Measurements from ENCODE around the gene PTP4A2.
A peak's percentile ranks its signal among the peaks of the same experiment; 100 is the strongest.
"Not testable (repeated sequence)": the region's sequence is repeated elsewhere in the genome, so short reads cannot be mapped to it uniquely, and the experiment has no call there.

PTP4A2 gene

DNA sequence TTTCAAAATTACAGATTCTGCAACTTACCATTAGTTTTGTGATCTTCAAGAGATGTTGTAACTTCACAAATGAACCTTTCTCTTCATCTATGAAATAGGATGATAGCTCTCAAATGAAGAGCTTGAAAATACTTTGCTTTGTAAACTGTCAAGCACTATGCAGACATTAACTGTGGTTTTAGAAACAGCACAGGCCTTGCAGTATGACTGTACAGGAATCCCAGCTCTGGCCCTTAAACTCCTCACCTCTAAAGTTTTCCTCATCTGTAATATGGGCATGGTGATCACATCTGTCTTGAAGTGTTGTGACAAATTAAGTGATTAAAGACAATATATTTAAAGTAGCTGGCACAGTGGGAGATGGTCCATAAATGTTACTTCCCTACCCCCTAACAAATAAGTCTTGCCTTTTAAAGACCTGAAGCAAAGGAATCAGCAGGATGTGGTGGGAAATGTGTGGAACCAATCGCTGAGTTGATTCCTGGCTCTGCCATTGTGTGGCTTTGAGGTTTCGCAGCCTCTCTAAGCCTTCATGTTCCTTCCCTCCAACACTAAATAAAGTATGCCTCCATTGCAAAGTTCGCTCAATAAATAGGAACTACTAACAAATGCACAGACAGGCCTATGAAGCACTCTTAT is 5.5 kb upstream of the PTP4A2 start:
- TF ChIP-seq, protein P1, sequence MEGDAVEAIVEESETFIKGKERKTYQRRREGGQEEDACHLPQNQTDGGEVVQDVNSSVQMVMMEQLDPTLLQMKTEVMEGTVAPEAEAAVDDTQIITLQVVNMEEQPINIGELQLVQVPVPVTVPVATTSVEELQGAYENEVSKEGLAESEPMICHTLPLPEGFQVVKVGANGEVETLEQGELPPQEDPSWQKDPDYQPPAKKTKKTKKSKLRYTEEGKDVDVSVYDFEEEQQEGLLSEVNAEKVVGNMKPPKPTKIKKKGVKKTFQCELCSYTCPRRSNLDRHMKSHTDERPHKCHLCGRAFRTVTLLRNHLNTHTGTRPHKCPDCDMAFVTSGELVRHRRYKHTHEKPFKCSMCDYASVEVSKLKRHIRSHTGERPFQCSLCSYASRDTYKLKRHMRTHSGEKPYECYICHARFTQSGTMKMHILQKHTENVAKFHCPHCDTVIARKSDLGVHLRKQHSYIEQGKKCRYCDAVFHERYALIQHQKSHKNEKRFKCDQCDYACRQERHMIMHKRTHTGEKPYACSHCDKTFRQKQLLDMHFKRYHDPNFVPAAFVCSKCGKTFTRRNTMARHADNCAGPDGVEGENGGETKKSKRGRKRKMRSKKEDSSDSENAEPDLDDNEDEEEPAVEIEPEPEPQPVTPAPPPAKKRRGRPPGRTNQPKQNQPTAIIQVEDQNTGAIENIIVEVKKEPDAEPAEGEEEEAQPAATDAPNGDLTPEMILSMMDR (IDR thresholded peaks at IDR 0.05), result no peak
- Histone ChIP-seq H3K4me1 (no peaks in the 10 kb centered on the region), H3K36me3 (ENCODE audit: control insufficient read depth, insufficient read depth, low read length) (no peaks in the 10 kb centered on the region), H3K27ac (no peak overlapping the region), H2AFZ (no peak overlapping the region), H3K4me3 (ENCODE audit: low read depth, low read length) (no peak overlapping the region), H3K9me3 (ENCODE audit: control insufficient read depth, low read length) (no peaks in the 10 kb centered on the region), H3K27me3 (ENCODE audit: control insufficient read depth, insufficient read depth, low read length) (no peaks in the 10 kb centered on the region), H3K79me2 (no peaks in the 10 kb centered on the region), H3K9ac (no peak overlapping the region), H3K4me2 (ENCODE audit: low read length) (no peak overlapping the region)

DNA sequence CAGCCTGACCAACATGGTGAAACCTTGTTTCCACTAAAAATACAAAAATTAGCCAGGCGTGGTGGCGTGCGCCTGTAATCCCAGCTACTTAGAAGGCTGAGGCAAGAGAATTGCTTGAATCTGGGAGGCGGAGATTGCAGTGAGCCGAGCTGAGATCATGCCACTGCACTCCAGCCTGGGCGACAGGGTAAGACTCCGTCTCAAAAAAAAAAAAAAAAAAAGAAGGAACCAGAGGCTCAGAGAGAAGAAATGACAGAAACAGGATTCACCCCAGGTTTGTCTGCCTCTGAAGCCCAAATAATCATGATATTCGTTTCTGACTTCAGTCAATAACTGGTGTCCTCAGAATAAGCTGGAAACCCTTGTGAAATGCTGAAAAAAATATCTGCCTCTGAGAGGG is 3.9 kb upstream of the PTP4A2 start:
- not testable (repeated sequence) for H3K4me1 ChIP-seq; H3K27ac ChIP-seq; H3K4me3 ChIP-seq (ENCODE audit: low read depth, low read length); H3K79me2 ChIP-seq; H3K36me3 ChIP-seq (ENCODE audit: control insufficient read depth, insufficient read depth, low read length); H3K9me3 ChIP-seq (ENCODE audit: control insufficient read depth, low read length); H3K27me3 ChIP-seq (ENCODE audit: control insufficient read depth, insufficient read depth, low read length); H3K9ac ChIP-seq; H3K4me2 ChIP-seq (ENCODE audit: low read length); H2AFZ ChIP-seq

DNA sequence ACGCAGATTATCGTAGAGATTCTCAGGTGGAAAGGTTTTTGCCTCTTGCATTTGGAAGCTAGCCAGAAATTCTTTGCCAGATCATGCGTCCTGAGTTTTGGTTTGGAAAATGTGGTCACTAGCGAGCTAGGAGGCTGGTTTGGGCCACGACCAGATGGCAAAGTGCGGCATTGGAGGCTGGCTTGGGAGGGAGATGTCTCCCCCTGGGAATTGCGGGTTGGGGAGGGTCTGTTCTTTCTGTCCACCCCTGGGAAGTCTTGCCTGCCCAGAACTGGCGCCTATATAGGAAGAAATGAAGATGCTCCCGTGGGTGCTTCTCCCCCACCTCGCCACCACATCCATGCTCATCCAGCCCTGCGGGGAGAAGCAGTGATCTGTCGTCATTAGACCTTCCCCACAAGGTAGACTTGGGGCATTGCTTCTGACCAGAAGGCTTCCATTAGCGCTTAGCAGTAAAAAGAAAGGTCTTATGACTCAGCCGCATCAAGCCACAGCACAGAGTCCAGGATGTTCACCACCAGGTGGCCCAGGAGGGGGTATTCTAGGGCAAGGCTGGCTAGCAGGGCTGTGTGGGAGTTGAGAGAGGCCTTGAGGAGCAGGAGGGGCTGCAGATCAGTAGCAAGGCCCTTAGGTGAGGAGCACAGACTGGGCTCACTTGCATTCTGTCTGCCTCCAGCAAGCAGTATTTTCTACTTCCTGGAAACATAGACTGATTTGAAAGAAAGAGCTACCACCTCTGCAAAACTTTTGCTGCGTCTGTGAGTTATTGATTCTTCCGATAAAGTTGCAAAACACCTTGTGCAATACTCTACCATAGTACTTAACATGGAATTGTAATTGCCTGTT is 1.5 kb upstream of the PTP4A2 start:
- peak overlapping the region; percentile 53 for H2AFZ ChIP-seq
- no peak overlapping the region for H3K9ac ChIP-seq
- no peak overlapping the region for H3K4me3 ChIP-seq (ENCODE audit: low read depth, low read length)
- H3K79me2 ChIP-seq, result peaks cover 11% of the 10 kb centered on the region
- H3K36me3 ChIP-seq (ENCODE audit: control insufficient read depth, insufficient read depth, low read length), result no peaks in the 10 kb centered on the region
- peaks cover 6% of the 10 kb centered on the region for H3K4me1 ChIP-seq
- no peak overlapping the region for H3K4me2 ChIP-seq (ENCODE audit: low read length)
- peak overlapping the region; percentile 47 for H3K27ac ChIP-seq
- H3K27me3 ChIP-seq (ENCODE audit: control insufficient read depth, insufficient read depth, low read length), result no peaks in the 10 kb centered on the region
- TF ChIP-seq, protein P1 (IDR thresholded peaks at IDR 0.05), result no peak
- no peaks in the 10 kb centered on the region for H3K9me3 ChIP-seq (ENCODE audit: control insufficient read depth, low read length)

DNA sequence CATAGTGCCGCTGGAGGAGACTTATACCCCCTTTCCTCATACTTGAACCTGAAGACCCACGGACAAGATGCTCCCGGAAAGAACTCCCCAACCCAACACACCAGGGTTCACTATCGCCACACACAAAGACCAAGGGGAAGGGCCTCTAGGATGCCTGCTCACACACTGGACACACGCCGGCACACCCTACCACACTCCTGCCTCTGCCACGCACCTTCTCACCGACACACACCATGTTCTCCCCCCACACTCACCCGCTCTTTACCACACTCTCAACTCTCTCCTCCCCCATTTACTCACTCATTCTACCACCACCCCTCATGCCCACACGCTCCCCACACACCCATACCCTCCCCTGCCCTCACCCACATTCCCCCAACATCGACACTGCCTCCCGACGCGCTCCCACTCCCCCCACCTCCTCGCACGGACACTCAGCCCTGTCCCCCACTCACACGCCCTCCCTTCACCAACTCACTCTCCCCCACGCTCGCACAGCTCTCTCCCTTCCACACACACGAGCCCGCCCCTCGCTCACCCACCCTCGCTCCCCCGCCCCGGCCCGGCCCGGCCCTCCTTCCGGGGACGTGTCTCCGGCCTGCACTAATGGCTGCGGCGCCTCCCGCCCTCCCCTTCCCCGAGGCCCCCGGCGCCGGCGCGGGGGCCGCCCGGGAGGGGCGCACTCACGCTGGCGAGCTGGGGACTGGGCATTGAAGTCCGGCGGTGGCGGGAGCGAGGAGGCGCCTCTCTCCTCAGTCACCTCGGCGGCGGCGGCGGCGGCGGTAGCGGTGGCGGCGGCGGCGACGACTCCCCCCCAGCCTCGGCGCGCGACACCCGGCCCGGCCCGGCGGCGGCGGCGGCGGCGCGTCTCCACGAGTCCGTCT is 626 bp downstream of the PTP4A2 start:
- Histone ChIP-seq H3K4me1 (peaks cover 6% of the 10 kb centered on the region), H3K36me3 (ENCODE audit: control insufficient read depth, insufficient read depth, low read length) (no peaks in the 10 kb centered on the region), H3K79me2 (peaks cover 17% of the 10 kb centered on the region), H2AFZ (peak overlapping the region; percentile 68), H3K4me2 (ENCODE audit: low read length) (peak overlapping the region; percentile 66), H3K27ac (peak overlapping the region; percentile 60), H3K27me3 (ENCODE audit: control insufficient read depth, insufficient read depth, low read length) (no peaks in the 10 kb centered on the region), H3K9ac (no peak overlapping the region), H3K4me3 (ENCODE audit: low read depth, low read length) (peak overlapping the region; percentile 70), H3K9me3 (ENCODE audit: control insufficient read depth, low read length) (no peaks in the 10 kb centered on the region)
- TF ChIP-seq, protein P1 (IDR thresholded peaks at IDR 0.05), result no peak

DNA sequence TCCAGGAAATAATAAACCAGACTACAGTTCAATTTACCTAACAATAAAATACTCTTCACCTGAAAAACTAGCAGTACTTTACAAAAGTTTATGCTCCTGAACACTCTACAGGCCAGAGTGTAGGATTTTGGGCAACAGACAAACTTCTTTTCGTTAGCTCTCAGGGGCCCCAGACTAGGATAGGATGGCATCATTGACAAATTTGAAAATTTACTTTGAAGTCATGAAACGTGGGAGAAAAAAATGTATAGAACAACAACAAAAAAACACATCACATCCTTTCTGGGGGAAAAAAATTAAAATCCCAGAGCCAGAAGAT is 1.2 kb downstream of the PTP4A2 start:
- Histone ChIP-seq H3K79me2 (peaks cover 17% of the 10 kb centered on the region), H2AFZ (no peak overlapping the region), H3K36me3 (ENCODE audit: control insufficient read depth, insufficient read depth, low read length) (no peaks in the 10 kb centered on the region), H3K4me2 (ENCODE audit: low read length) (peak overlapping the region; percentile 66), H3K4me1 (peaks cover 6% of the 10 kb centered on the region), H3K27ac (peak overlapping the region; percentile 30), H3K9me3 (ENCODE audit: control insufficient read depth, low read length) (no peaks in the 10 kb centered on the region), H3K9ac (no peak overlapping the region), H3K27me3 (ENCODE audit: control insufficient read depth, insufficient read depth, low read length) (no peaks in the 10 kb centered on the region), H3K4me3 (ENCODE audit: low read depth, low read length) (peak overlapping the region; percentile 70)
- TF ChIP-seq, protein P1 (IDR thresholded peaks at IDR 0.05), result no peak
